Subcutaneous adipose tissue (tissue), 4 donors: ENCODE results near the gene TMEM259. TPM values are rescaled to one million over a fixed set of nuclear protein-coding genes. Genes with fewer than 3 reads are reported as not detected.

Experiments used
- CTCF ChIP-seq: fragments of 450-650 bp; IDR thresholded peaks from one replicate; pipeline ENCODE4 v1.5.1; 2016; ENCODE audit warnings: low read depth, mild to moderate bottlenecking, control low read depth, antibody characterized with exemption, moderate library complexity
- total RNA-seq, 4 donors: library from RNA; depleted of rRNA; stranded (reverse); fragments of >200 nt; gene quantifications; one replicate each; pipeline ENCODE4 v1.1.0, GENCODE V29; 2016

TMEM259 gene
- total RNA-seq, 4 donors from 2014 or later: 65.1 to 193 (median 94.0) TPM

GRCh38 chr19:993361-993830, 27.5 kb downstream of the TMEM259 start:
- no peak for TF ChIP-seq CTCF

- no peak for TF ChIP-seq CTCF
Observed at GRCh38 chr19:992670-993055, 28.3 kb downstream of the TMEM259 start.

- TF ChIP-seq CTCF: no peak
Observed at GRCh38 chr19:991932-992669, 28.8 kb downstream of the TMEM259 start.

GRCh38 chr19:991174-991931, 29.6 kb downstream of the TMEM259 start:
- no peak for TF ChIP-seq CTCF

- no peak for TF ChIP-seq CTCF
Observed at GRCh38 chr19:990746-991145, 30.2 kb downstream of the TMEM259 start.

- TF ChIP-seq CTCF: no peak
Observed at GRCh38 chr19:990119-990571, 30.8 kb downstream of the TMEM259 start.

GRCh38 chr19:989381-990081, 31.4 kb downstream of the TMEM259 start:
- no peak for TF ChIP-seq CTCF
